Measurements from ENCODE around the gene DNPH1.
A peak's percentile ranks its signal among the peaks of the same experiment; 100 is the strongest.

The DNPH1 gene

GRCh38 chr6:43193929-43194328 is 35.4 kb downstream of the DNPH1 start:
- DNase-seq = no peak
- intact Hi-C loops (cut with DNase I) = no loop called here

GRCh38 chr6:43192911-43193310 is 36.4 kb downstream of the DNPH1 start:
- DNase-seq = no peak
- intact Hi-C loops (cut with DNase I) = no loop called here

GRCh38 chr6:43189776-43190304 is 39.4 kb downstream of the DNPH1 start:
- intact Hi-C loops (cut with DNase I) = no loop called here
- no peak for DNase-seq

- intact Hi-C loops (cut with DNase I) = no loop called here
- no peak for DNase-seq
These were observed 40.9 kb downstream of the DNPH1 start for GRCh38 chr6:43188426-43188825.

- no peak for DNase-seq
- intact Hi-C loops (cut with DNase I) = no loop called here
These were observed 41.5 kb downstream of the DNPH1 start for GRCh38 chr6:43187821-43188220.

- intact Hi-C loops (cut with DNase I) = no loop called here
- DNase-seq = peak in 1 of 42 donors; percentile 16
These were observed 42.6 kb downstream of the DNPH1 start for GRCh38 chr6:43186706-43187105.

- no peak for DNase-seq
- intact Hi-C loops (cut with DNase I) = no loop called here
These were observed 43.3 kb downstream of the DNPH1 start for GRCh38 chr6:43186019-43186418.

GRCh38 chr6:43185391-43185985 is 43.8 kb downstream of the DNPH1 start:
- intact Hi-C loops (cut with DNase I) = no loop called here
- no peak for DNase-seq

- intact Hi-C loops (cut with DNase I) = loop anchor here (5.0 kb wide), 1 partner anchor 127 kb away; the partner anchor contains the start of genes KLC4 and MRPL2
- DNase-seq = peak in 32 of 42 donors; percentile 19 to 83 (median 52)
These were observed 44.9 kb downstream of the DNPH1 start for GRCh38 chr6:43184268-43184985.

GRCh38 chr6:43183441-43183840 is 45.8 kb downstream of the DNPH1 start:
- intact Hi-C loops (cut with DNase I) = loop anchor here (5.0 kb wide), 1 partner anchor 126 kb away; the partner anchor contains the start of genes KLC4 and MRPL2
- no peak for DNase-seq

GRCh38 chr6:43181942-43182860 is 47.1 kb downstream of the DNPH1 start, which contains the start of gene CUL9:
CUL9 (plus strand) TSS chr6:43182196; CDS start chr6:43184311, 2,115 bp downstream.
- peak; percentile 61 to 95 (median 90) for DNase-seq
- intact Hi-C loops (cut with DNase I) = loop anchor here (5.0 kb wide), 1 partner anchor 125 kb away; the partner anchor contains the start of genes KLC4 and MRPL2

- DNase-seq = no peak
- intact Hi-C loops (cut with DNase I) = loop anchor here (5.0 kb wide), 1 partner anchor 124 kb away; the partner anchor contains the start of genes KLC4 and MRPL2
These were observed 47.7 kb downstream of the DNPH1 start for GRCh38 chr6:43181621-43181941.

GRCh38 chr6:43180985-43181384 is 48.3 kb downstream of the DNPH1 start:
- intact Hi-C loops (cut with DNase I) = loop anchor here (5.0 kb wide), 1 partner anchor 124 kb away; the partner anchor contains the start of genes KLC4 and MRPL2
- DNase-seq = no peak

GRCh38 chr6:43180058-43180457 is 49.2 kb downstream of the DNPH1 start:
- intact Hi-C loops (cut with DNase I) = loop anchor here (5.0 kb wide), 1 partner anchor 123 kb away; the partner anchor contains the start of genes KLC4 and MRPL2

GRCh38 chr6:43178951-43179830 is 50.1 kb downstream of the DNPH1 start:
- no peak for DNase-seq
- intact Hi-C loops (cut with DNase I) = no loop called here

More at GRCh38 chr6:43180058-43180457, 49.2 kb downstream of the DNPH1 start:
- DNase-seq = no peak

GRCh38 chr6:43178150-43178549 is 51.1 kb downstream of the DNPH1 start:
- no peak for DNase-seq
- intact Hi-C loops (cut with DNase I) = no loop called here

GRCh38 chr6:43176423-43176786 is 52.9 kb downstream of the DNPH1 start:
- DNase-seq = no peak
- intact Hi-C loops (cut with DNase I) = no loop called here

All from head of caudate nucleus (tissue), 42 donors.